Skin of body (tissue), 2 donors: Measurements from ENCODE around the gene MBD3L1. TPM values are rescaled to one million over a fixed set of nuclear protein-coding genes. Genes with fewer than 3 reads are reported as not detected.

ENCODE experiments used
- DNase-seq: peaks from one replicate; lab custom pipeline; 2025; lab: John Stamatoyannopoulos, UW
- total RNA-seq: library from RNA; depleted of rRNA; stranded (reverse); fragments of >200 nt; gene quantifications from one replicate; pipeline ENCODE4 v1.2.3, GENCODE V29; 2014

The MBD3L1 gene
- total RNA-seq, 1 donor from 2014 or later, result not detected

DNA sequence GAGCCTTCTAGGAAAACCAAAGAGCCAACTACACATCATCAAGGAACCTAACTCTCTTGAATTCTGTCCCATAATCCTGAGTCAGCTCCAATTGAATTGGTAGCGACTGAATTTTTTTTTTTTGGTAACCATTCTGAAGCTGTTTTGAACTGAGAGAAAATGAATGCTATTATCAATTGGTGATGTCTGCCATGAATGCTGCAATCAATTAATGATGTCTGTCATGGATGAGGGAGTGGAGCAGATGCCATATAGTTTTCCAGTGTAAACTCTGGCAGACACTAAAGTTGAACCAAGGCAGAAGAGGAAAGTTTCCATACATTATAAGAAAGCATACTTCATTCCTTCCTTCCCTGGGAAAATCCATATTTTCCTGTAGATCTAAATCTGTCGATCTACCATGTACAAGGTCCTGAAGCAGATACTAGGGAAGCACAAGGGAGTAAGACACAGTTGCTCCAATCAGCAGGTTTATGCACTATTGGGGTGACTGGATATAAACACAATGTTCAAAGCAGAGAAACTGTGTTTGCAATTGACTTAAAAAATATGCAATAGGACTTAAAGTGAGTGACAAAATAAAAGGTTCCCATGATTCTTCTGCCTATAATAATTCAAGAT lies 48.8 kb downstream of the MBD3L1 start:
- DNase-seq, result no peak

DNA sequence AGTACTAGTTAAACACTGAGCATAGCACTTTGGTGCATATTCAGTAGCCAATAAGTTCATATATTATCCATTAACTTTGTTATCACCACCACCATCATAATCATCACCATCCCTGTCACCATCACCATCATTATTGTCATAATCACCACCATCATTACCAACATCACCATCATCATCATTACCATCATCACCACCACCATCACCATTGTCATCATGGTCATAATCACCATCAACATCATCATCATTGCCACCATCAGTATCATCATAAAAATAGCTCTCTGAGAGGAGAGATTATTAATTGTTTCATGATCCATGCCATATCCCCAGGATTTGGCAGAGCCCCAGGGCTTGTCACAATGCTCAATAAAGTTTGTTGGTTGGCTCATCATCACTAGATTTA lies 49.3 kb downstream of the MBD3L1 start:
- no peak for DNase-seq

DNA sequence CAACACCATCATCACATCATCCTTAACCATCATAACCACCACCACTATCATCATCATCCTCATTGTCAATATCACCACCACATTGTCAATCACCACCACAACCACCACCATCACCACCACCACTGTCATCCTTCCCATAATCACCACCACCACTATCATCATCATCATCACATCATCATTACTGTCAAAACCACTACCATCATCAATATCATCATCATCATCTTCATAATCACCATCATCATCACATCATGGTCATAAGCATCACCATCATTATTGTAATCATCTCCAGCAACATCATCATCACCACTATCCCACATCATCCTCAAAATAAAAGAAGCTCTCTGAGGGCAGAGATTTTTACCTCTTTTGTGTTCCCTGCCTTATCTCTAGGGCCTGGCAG lies 52.2 kb downstream of the MBD3L1 start:
- DNase-seq, result no peak

DNA sequence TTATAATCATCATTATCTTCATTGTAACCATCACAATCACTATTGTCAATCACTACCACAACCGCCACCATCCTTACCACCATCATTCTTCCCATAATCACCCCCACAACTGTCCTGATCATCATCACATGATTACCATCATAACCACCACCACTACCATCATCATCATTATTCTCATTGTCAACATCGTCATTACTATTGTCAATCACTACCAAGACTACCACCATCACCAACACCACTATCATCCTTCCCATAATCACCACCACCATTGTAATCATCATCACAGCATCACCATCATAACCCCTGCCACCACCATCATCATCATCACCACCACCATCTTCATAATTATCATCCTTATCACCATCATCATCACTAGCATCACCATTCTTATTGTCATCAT lies 55.2 kb downstream of the MBD3L1 start:
- DNase-seq, result no peak

DNA sequence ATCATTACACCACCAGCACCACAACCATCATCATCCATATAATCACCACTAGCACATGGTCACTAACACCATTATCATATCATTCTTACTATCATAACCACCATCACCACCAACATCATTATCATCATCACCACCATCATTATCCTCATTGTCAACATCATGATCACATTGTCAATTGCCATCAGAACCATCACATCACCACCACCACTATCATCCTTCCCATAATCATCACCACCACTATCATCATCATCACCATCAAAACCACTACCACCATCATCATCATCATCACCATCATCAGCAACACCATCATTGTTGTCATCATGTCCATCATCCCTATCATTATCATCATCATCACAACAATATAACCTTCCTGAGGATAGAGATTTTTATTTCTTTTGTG lies 58.1 kb downstream of the MBD3L1 start:
- DNase-seq, result no peak

Other genes with a start within 250 kb of the MBD3L1 start
- gene ADAMTS10, start 221.7 kb upstream of the MBD3L1 start, total RNA-seq, result 32.7 TPM
- gene NFILZ, start 201.7 kb upstream of the MBD3L1 start, total RNA-seq, result not detected
- gene ACTL9, start 133.6 kb upstream of the MBD3L1 start, total RNA-seq, result not detected
- not detected for gene OR2Z1, start 110.7 kb upstream of the MBD3L1 start, total RNA-seq
- gene ZNF558, start 73 bp upstream of the MBD3L1 start, total RNA-seq, result 27.8 TPM
- gene MUC16, start 178.0 kb downstream of the MBD3L1 start, total RNA-seq, result 0.49 TPM